Hepatocyte (in vitro differentiated cells): ENCODE results near the gene STPG3.

Experiments used
- CTCF ChIP-seq: fragments of 200-600 bp; sonication (generic); IDR thresholded peaks from 2 replicates; pipeline ENCODE4 v1.5.1; 2016; ENCODE audit warnings: antibody characterized with exemption, mild to moderate bottlenecking; ENCODE audit not compliant: poor library complexity
- EZH2 ChIP-seq: fragments of 200-600 bp; sonication (generic); IDR thresholded peaks from 2 replicates; pipeline ENCODE4 v1.6.1; 2016; ENCODE audit warnings: antibody characterized with exemption, mild to moderate bottlenecking, borderline replicate concordance
- EZH2phosphoT487 ChIP-seq: fragments of 200-600 bp; sonication (generic); IDR thresholded peaks from one replicate; pipeline ENCODE4 v1.6.1; 2018; ENCODE audit warnings: antibody characterized with exemption, mild to moderate bottlenecking, low read depth, moderate library complexity; ENCODE audit not compliant: unreplicated experiment, severe bottlenecking

- TF ChIP-seq CTCF (no peak), EZH2phosphoT487 (no peak), EZH2 (no peak)
These were observed 12.4 kb downstream of the STPG3 start for GRCh38 chr9:137263506-137263905.
